A673 (cell line): ENCODE measurements around the gene PILRB.
"Not testable (repeated sequence)": the region's sequence is repeated elsewhere in the genome, so short reads cannot be mapped to it uniquely, and the experiment has no call there.

Experiments used
- CTCF ChIP-seq: fragments of 300-800, 200-600 bp; sonication (generic); conservative IDR thresholded peaks from 2 replicates; pipeline ENCODE4 v1.5.1; 2017; ENCODE audit warnings: low read depth, mild to moderate bottlenecking, antibody characterized with exemption, low read length, moderate library complexity, mixed read lengths
- EZH2 ChIP-seq: fragments of 200-600 bp; sonication (generic); IDR thresholded peaks from 2 replicates; pipeline ENCODE4 v1.6.1; 2017; ENCODE audit warnings: borderline replicate concordance, low read depth, mild to moderate bottlenecking, mixed read lengths, antibody characterized with exemption, low read length; ENCODE audit not compliant: poor library complexity, severe bottlenecking

- TF ChIP-seq CTCF = peak; percentile 51
- not testable (repeated sequence) for TF ChIP-seq EZH2
Observed at GRCh38 chr7:100344560-100345287, 13.2 kb upstream of the PILRB start.
